IPS-15b (cell line): ENCODE data around the gene GET4.
A peak's percentile ranks its signal among the peaks of the same experiment; 100 is the strongest.

ENCODE experiments used
- H3K27me3 ChIP-seq: one replicate; pipeline ENCODE4 v1.6.1; 2013; ENCODE audit warnings: low read length; ENCODE audit not compliant: control insufficient read depth, insufficient read depth
- H3K36me3 ChIP-seq: one replicate; pipeline ENCODE4 v1.6.1; 2013; ENCODE audit warnings: low read length; ENCODE audit not compliant: control insufficient read depth, insufficient read depth
- H3K4me1 ChIP-seq: one replicate; pipeline ENCODE4 v1.6.1; 2013; ENCODE audit warnings: mild to moderate bottlenecking, low read length; ENCODE audit not compliant: control insufficient read depth, insufficient read depth
- H3K4me3 ChIP-seq: one replicate; pipeline ENCODE4 v1.5.1; 2013; ENCODE audit warnings: low read depth, low read length
- H3K9ac ChIP-seq: one replicate; pipeline ENCODE4 v1.6.1; 2013; ENCODE audit warnings: low read depth, mild to moderate bottlenecking, low read length
- H3K9me3 ChIP-seq: one replicate; pipeline ENCODE4 v1.6.1; 2013; ENCODE audit warnings: mild to moderate bottlenecking, low read length; ENCODE audit not compliant: control insufficient read depth, insufficient read depth

GET4 gene

GRCh38 chr7:876077-876971 is at the start of gene GET4:
Gene GET4 (plus strand): TSS chr7:876554. CDS start chr7:876646, 92 bp downstream.
- Histone ChIP-seq H3K36me3 (peaks cover 14% of the 10 kb centered on the region), H3K27me3 (no peaks in the 10 kb centered on the region), H3K4me3 (peak within 1 kb of the TSS; percentile 87), H3K9me3 (no peaks in the 10 kb centered on the region), H3K9ac (peak within 1 kb of the TSS; percentile 65), H3K4me1 (peaks cover 3% of the 10 kb centered on the region)

- Histone ChIP-seq H3K4me1 (peaks cover 20% of the 10 kb centered on the region), H3K36me3 (peaks cover 4% of the 10 kb centered on the region), H3K9ac (no peak overlapping the region), H3K27me3 (no peaks in the 10 kb centered on the region), H3K4me3 (no peak overlapping the region), H3K9me3 (no peaks in the 10 kb centered on the region)
Measured at GRCh38 chr7:828793-829561, 47.4 kb upstream of the GET4 start.

GRCh38 chr7:830069-830468 is 46.3 kb upstream of the GET4 start:
- H3K9me3 ChIP-seq: no peaks in the 10 kb centered on the region
- no peak overlapping the region for H3K4me3 ChIP-seq
- H3K4me1 ChIP-seq: peaks cover 14% of the 10 kb centered on the region
- H3K9ac ChIP-seq: no peak overlapping the region
- H3K27me3 ChIP-seq: no peaks in the 10 kb centered on the region
- H3K36me3 ChIP-seq: peaks cover 8% of the 10 kb centered on the region

- no peaks in the 10 kb centered on the region for H3K27me3 ChIP-seq
- no peak overlapping the region for H3K4me3 ChIP-seq
- no peak overlapping the region for H3K9ac ChIP-seq
- no peaks in the 10 kb centered on the region for H3K9me3 ChIP-seq
- H3K4me1 ChIP-seq: peaks cover 14% of the 10 kb centered on the region
- H3K36me3 ChIP-seq: peaks cover 19% of the 10 kb centered on the region
Measured at GRCh38 chr7:831596-832166, 44.7 kb upstream of the GET4 start.

- no peak within 1 kb of the TSS for H3K9ac ChIP-seq
- H3K4me1 ChIP-seq: peaks cover 14% of the 10 kb centered on the region
- H3K36me3 ChIP-seq: peaks cover 25% of the 10 kb centered on the region
- no peaks in the 10 kb centered on the region for H3K9me3 ChIP-seq
- H3K27me3 ChIP-seq: no peaks in the 10 kb centered on the region
- no peak within 1 kb of the TSS for H3K4me3 ChIP-seq
Measured at GRCh38 chr7:832167-832967, 44.0 kb upstream of the GET4 start, which contains the start of gene SUN1. Gene SUN1 (plus strand): TSS chr7:832476. CDS start chr7:832525, 49 bp downstream.

GRCh38 chr7:832968-833424 is 43.4 kb upstream of the GET4 start:
- Histone ChIP-seq H3K9ac (no peak overlapping the region), H3K4me3 (no peak overlapping the region), H3K27me3 (no peaks in the 10 kb centered on the region), H3K4me1 (peaks cover 14% of the 10 kb centered on the region), H3K36me3 (peaks cover 25% of the 10 kb centered on the region), H3K9me3 (no peaks in the 10 kb centered on the region)

GRCh38 chr7:833601-834258 is 42.6 kb upstream of the GET4 start:
- H3K4me1 ChIP-seq: peaks cover 14% of the 10 kb centered on the region
- H3K36me3 ChIP-seq: peaks cover 26% of the 10 kb centered on the region
- no peak overlapping the region for H3K4me3 ChIP-seq
- H3K27me3 ChIP-seq: no peaks in the 10 kb centered on the region
- peak overlapping the region; percentile 8 for H3K9ac ChIP-seq
- H3K9me3 ChIP-seq: no peaks in the 10 kb centered on the region

- no peaks in the 10 kb centered on the region for H3K27me3 ChIP-seq
- no peak overlapping the region for H3K4me3 ChIP-seq
- no peak overlapping the region for H3K9ac ChIP-seq
- H3K36me3 ChIP-seq: peaks cover 30% of the 10 kb centered on the region
- no peaks in the 10 kb centered on the region for H3K9me3 ChIP-seq
- peaks cover 14% of the 10 kb centered on the region for H3K4me1 ChIP-seq
Measured at GRCh38 chr7:834277-834676, 42.1 kb upstream of the GET4 start.

GRCh38 chr7:835021-835420 is 41.3 kb upstream of the GET4 start:
- H3K9me3 ChIP-seq: no peaks in the 10 kb centered on the region
- H3K27me3 ChIP-seq: no peaks in the 10 kb centered on the region
- no peak overlapping the region for H3K9ac ChIP-seq
- peaks cover 33% of the 10 kb centered on the region for H3K36me3 ChIP-seq
- H3K4me3 ChIP-seq: no peak overlapping the region
- H3K4me1 ChIP-seq: peaks cover 14% of the 10 kb centered on the region

- Histone ChIP-seq H3K36me3 (peaks cover 34% of the 10 kb centered on the region), H3K4me3 (no peak overlapping the region), H3K9ac (no peak overlapping the region)
Measured at GRCh38 chr7:835485-836401, 40.6 kb upstream of the GET4 start.

More at GRCh38 chr7:835485-836401, 40.6 kb upstream of the GET4 start:
- Histone ChIP-seq H3K9me3 (no peaks in the 10 kb centered on the region), H3K4me1 (peaks cover 14% of the 10 kb centered on the region), H3K27me3 (no peaks in the 10 kb centered on the region)
